HEK293T (cell line): ENCODE data around the gene RTP2.

Experiments
- ARNT ChIP-seq: fragments of 450-650 bp; IDR thresholded peaks from 2 replicates; pipeline ENCODE4 v1.6.1; 2017; ENCODE audit warnings: mild to moderate bottlenecking
- BHLHE40 ChIP-seq: fragments of 450-650 bp; IDR thresholded peaks from 2 replicates; pipeline ENCODE4 v1.6.1; 2016; ENCODE audit warnings: mild to moderate bottlenecking, moderate library complexity, borderline replicate concordance
- ELF4 ChIP-seq: fragments of 450-650 bp; IDR thresholded peaks from 2 replicates; pipeline ENCODE4 v1.6.1; 2017; ENCODE audit warnings: antibody characterized with exemption
- FOXA1 ChIP-seq: fragments of 450-650 bp; IDR thresholded peaks from 2 replicates; pipeline ENCODE4 v1.6.1; 2016; ENCODE audit warnings: mild to moderate bottlenecking
- FOXK2 ChIP-seq: fragments of 450-650 bp; IDR thresholded peaks from 2 replicates; pipeline ENCODE4 v1.6.1; 2016; ENCODE audit warnings: mild to moderate bottlenecking
- FOXM1 ChIP-seq: fragments of 450-650 bp; IDR thresholded peaks from 2 replicates; pipeline ENCODE4 v1.6.1; 2017; ENCODE audit warnings: mild to moderate bottlenecking, borderline replicate concordance
- L3MBTL2 ChIP-seq: fragments of 450-650 bp; conservative IDR thresholded peaks from 2 replicates; pipeline ENCODE4 v1.6.1; 2016; ENCODE audit warnings: mild to moderate bottlenecking
- NFRKB ChIP-seq: fragments of 450-650 bp; IDR thresholded peaks from 2 replicates; pipeline ENCODE4 v1.6.1; 2016; ENCODE audit warnings: mild to moderate bottlenecking, moderate library complexity
- SP1 ChIP-seq: fragments of 450-650 bp; IDR thresholded peaks from 2 replicates; pipeline ENCODE4 v1.6.1; 2017
- SUZ12 ChIP-seq: fragments of 450-650 bp; IDR thresholded peaks from 2 replicates; pipeline ENCODE4 v1.6.1; 2016; ENCODE audit warnings: mild to moderate bottlenecking
- TARDBP ChIP-seq: fragments of 450-650 bp; IDR thresholded peaks from 2 replicates; pipeline ENCODE4 v1.6.1; 2016
- ZNF384 ChIP-seq: fragments of 450-650 bp; IDR thresholded peaks from 2 replicates; pipeline ENCODE4 v1.6.1; 2016
- TF ChIP-seq, protein P1 (sequence below): fragments of 450-650 bp; IDR thresholded peaks from 2 replicates; pipeline ENCODE4 v1.6.1; 2016

- no peak for TF ChIP-seq SP1
- no peak for TF ChIP-seq ARNT
- TF ChIP-seq SUZ12 = no peak
- no peak for TF ChIP-seq FOXM1
- TF ChIP-seq TARDBP = no peak
- TF ChIP-seq L3MBTL2 = no peak
- no peak for TF ChIP-seq FOXA1
- no peak for TF ChIP-seq ZNF384
- TF ChIP-seq, protein P1, sequence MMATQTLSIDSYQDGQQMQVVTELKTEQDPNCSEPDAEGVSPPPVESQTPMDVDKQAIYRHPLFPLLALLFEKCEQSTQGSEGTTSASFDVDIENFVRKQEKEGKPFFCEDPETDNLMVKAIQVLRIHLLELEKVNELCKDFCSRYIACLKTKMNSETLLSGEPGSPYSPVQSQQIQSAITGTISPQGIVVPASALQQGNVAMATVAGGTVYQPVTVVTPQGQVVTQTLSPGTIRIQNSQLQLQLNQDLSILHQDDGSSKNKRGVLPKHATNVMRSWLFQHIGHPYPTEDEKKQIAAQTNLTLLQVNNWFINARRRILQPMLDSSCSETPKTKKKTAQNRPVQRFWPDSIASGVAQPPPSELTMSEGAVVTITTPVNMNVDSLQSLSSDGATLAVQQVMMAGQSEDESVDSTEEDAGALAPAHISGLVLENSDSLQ = no peak
- TF ChIP-seq NFRKB = no peak
- TF ChIP-seq ELF4 = no peak
- TF ChIP-seq BHLHE40 = no peak
- no peak for TF ChIP-seq FOXK2
These were observed 29.3 kb downstream of the RTP2 start for GRCh38 chr3:187673012-187673411.
